PFSK-1 (cell line): ENCODE results near the gene TMEM138.

Source experiments
- POLR2AphosphoS5 ChIP-seq: IDR thresholded peaks from 2 replicates; pipeline ENCODE4 v1.6.1; 2012; ENCODE audit warnings: low read depth, mild to moderate bottlenecking, control low read depth, low read length, moderate library complexity
- SIN3A ChIP-seq: IDR thresholded peaks from 2 replicates; pipeline ENCODE4 v1.6.1; 2012; ENCODE audit warnings: mild to moderate bottlenecking, low read length, moderate library complexity, borderline replicate concordance; ENCODE audit not compliant: insufficient read depth

DNA sequence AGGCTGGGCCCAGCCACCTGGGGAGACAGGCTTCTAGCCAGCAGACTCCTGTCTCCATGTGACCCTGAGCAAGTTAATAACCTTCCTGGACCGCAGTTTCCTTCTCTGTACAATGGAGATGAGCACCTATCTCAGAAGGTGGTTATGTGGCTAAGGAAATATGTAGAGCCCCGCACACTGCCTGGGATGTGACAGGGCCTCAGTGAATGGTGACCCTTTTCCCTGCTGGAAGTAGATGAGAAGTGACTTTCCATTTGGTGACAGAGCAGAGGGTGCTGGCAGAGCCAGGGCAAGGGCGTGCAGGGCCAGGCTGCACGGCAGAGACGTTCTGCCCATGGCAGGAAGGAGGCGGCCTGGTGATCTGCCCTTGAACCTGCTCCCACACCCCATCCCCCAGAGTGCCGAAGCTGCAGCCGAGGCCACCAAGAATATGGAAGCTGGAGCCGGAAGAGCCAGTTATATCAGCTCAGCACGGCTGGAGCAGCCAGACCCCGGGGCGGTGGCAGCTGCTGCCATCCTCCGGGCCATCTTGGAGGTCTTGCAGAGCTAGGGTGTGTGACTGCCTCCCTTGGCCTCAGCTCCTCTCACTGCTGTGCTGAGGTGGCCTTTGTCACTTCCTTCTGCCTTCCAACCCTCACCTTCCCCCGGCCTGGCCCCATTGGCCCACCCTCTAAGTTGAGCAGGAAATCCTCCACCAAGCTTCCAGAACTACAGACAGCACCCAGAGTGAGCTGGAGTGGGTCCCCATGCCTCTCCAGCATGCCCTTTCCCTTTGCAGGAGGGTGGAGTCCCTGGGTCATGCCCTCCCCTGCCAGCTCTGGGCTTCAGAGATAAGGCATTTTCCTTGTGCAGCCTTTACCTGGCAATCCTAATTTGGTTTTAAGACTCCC lies 16.0 kb upstream of the TMEM138 start:
- TF ChIP-seq POLR2AphosphoS5 (no peak), SIN3A (no peak)
